Fibroblast of the aortic adventitia (primary cell): ENCODE data around the gene ITGB7. TPM values are rescaled to one million over a fixed set of nuclear protein-coding genes. Genes with fewer than 3 reads are reported as not detected.

Source experiments
- DNase-seq: peaks from one replicate; pipeline ENCODE4 v3.0.0-alpha.2; 2010; ENCODE audit warnings: low read depth
- H3K4me3 ChIP-seq: 2 replicates; pipeline ENCODE4 v1.5.1; 2011; ENCODE audit warnings: low read depth, mild to moderate bottlenecking, control low read depth, low read length, moderate library complexity
- CTCF ChIP-seq: IDR thresholded peaks from 2 replicates; pipeline ENCODE4 v1.5.1; 2011; ENCODE audit warnings: mild to moderate bottlenecking, low read length, control low read depth, inconsistent platforms; ENCODE audit not compliant: insufficient read depth
- total RNA-seq: library from RNA; depleted of rRNA; stranded (reverse); fragments of >200 nt; gene quantifications from 2 replicates; pipeline ENCODE4 v1.2.3, GENCODE V29; 2012; ENCODE audit warnings: low replicate concordance

Gene ITGB7
- total RNA-seq, 1 donor, result 0.54 TPM

GRCh38 chr12:53251477-53252348 is 44.7 kb upstream of the ITGB7 start:
- peak; percentile 44 for TF ChIP-seq CTCF
- peak; percentile 73 for DNase-seq
- peak overlapping the region; percentile 83 for H3K4me3 ChIP-seq

DNA sequence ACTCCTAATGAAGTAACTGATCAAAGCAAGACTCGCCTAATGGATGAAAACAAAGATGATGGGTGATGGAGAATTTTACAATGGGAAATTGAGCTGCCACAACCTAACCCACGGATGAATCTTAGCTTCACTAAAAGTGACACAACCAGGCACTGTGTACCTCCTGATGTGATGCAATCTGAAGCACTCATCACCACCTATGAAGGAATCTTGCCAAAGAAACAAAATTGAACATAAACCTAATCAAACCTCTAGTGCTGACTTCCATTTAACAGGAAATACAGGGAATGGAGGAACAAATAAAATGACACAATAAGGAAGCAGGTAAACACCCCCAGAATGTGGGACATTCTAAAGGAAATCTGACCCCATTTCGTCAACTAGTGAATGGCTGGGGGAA is 38.2 kb upstream of the ITGB7 start:
- no peak for DNase-seq
- no peak for TF ChIP-seq CTCF

GRCh38 chr12:53244337-53244736 is 37.3 kb upstream of the ITGB7 start:
- no peak for TF ChIP-seq CTCF
- no peak overlapping the region for H3K4me3 ChIP-seq
- no peak for DNase-seq

More for the DNA sequence above, 38.2 kb upstream of the ITGB7 start:
- no peak overlapping the region for H3K4me3 ChIP-seq

DNA sequence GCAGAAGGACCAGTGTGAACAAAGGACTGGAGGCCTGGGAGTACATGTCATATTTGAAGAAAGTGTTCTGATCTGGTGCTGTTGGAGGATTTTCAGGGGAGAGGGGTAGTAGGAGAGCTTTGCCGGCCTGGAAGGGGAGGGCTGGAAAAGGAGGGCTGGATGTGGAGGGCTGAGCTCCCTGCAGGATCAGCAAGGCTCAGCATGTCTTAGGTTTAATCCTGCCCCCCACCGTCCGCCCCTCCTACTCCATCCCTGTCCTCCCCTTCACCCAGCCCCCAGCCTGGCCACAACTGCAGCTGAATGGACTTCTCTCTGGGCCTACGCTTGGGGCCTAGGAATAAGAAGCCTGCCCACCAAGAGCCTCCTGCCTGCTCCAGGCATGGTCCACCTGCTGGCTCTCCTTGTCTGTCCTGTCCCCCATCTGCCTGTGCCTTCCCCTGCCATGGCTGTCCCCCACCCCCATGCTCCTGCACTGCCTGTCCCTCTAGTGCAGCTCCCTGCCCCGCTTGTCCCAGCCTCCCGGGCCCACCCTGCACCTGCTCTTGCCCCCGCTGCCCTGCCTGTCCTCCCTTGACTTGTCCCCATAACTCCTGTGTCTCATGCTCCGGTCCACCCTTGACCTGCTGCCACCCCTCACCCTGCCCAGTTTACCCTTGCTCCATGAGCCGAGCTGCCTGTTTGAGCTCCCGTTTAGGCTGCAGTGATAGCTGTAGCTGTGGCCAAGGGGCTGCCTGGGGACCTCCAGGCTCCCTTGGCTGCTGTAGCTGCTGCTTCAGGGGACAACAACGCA is 34.8 kb upstream of the ITGB7 start:
- DNase-seq, result no peak
- TF ChIP-seq CTCF, result no peak
- H3K4me3 ChIP-seq, result no peak overlapping the region

DNA sequence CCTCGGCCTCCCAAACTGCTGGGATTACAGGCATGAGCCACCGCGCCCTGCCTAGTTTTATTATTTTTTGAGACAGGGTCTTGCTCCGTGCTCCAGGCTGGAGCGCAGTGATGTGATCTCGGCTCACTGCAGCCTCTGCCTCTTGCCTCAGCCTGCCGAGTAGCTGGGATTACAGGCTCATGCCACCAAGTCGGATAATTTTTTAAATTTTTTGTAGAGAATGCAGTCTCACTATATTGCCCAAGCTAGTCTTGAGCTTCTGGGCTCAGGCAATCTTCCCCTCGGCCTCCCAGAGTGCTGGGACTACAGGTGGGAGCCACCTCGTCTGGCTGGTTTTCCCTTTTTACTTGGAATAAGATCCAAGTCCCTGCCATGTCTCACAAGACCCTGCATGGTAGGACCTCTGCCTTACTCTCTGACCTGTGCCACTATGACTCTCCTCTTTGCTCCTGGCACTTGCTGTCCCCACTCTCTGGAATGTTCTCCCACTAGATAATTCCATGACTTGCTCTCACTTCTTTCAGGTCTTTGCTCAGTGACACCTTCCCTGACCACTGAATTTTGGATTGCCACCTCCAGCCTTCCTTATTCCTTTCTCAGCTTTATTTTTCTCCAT is 32.7 kb upstream of the ITGB7 start:
- no peak for DNase-seq
- TF ChIP-seq CTCF, result no peak

GRCh38 chr12:53236443-53237111 is 29.5 kb upstream of the ITGB7 start:
- H3K4me3 ChIP-seq, result no peak overlapping the region
- DNase-seq, result no peak
- TF ChIP-seq CTCF, result no peak

More for the DNA sequence above, 32.7 kb upstream of the ITGB7 start:
- H3K4me3 ChIP-seq, result no peak overlapping the region
